Measurements from ENCODE around the gene EYA4. TPM values are rescaled to one million over a fixed set of nuclear protein-coding genes. Genes with fewer than 3 reads are reported as not detected.

EYA4 gene
- total RNA-seq, 2 donors from 2014 or later = 0.11 to 0.26 TPM

GRCh38 chr6:133512410-133513016 lies 271.4 kb downstream of the EYA4 start:
- no peak overlapping the region for H3K4me3 Mint-ChIP-seq
- Histone ChIP-seq H3K4me1 (ENCODE audit: control insufficient read depth, insufficient read depth, low read length) (no peaks in the 10 kb centered on the region), H3K27ac (ENCODE audit: low read depth, low read length) (no peak overlapping the region), H3K9me3 (ENCODE audit: control insufficient read depth, low read length) (no peaks in the 10 kb centered on the region), H3K36me3 (ENCODE audit: control insufficient read depth, insufficient read depth, low read length) (no peaks in the 10 kb centered on the region), H3K9ac (ENCODE audit: extremely low read depth, low read length, poor library complexity, severe bottlenecking) (no peak overlapping the region), H3K27me3 (ENCODE audit: control insufficient read depth, insufficient read depth, low read length, poor library complexity, severe bottlenecking) (no peaks in the 10 kb centered on the region), H3K4me3 (ENCODE audit: low read length) (no peak overlapping the region)
- H3K9me3 Mint-ChIP-seq = no peaks in the 10 kb centered on the region
- H3K27me3 Mint-ChIP-seq (ENCODE audit: insufficient read depth) = no peaks in the 10 kb centered on the region
- TF ChIP-seq CTCF (conservative IDR thresholded peaks at IDR 0.05) = peak; percentile 91
- DNase-seq = peak; percentile 83
- H3K36me3 Mint-ChIP-seq (ENCODE audit: low read depth) = no peaks in the 10 kb centered on the region
- H3K27ac Mint-ChIP-seq = no peak overlapping the region
- peaks cover 6% of the 10 kb centered on the region for H3K4me1 Mint-ChIP-seq
- 39 to 60% methylated on average over 1 to 3 of the region's 4 CpGs for WGBS, 2 experiments (ENCODE audit: insufficient coverage in 1 of 2, insufficient read length in 1 of 2)

GRCh38 chr6:133523816-133524215 lies 282.7 kb downstream of the EYA4 start:
- Histone ChIP-seq H3K4me3 (ENCODE audit: low read length) (no peak overlapping the region), H3K27me3 (ENCODE audit: control insufficient read depth, insufficient read depth, low read length, poor library complexity, severe bottlenecking) (no peaks in the 10 kb centered on the region), H3K27ac (ENCODE audit: low read depth, low read length) (no peak overlapping the region), H3K36me3 (ENCODE audit: control insufficient read depth, insufficient read depth, low read length) (no peaks in the 10 kb centered on the region), H3K9ac (ENCODE audit: extremely low read depth, low read length, poor library complexity, severe bottlenecking) (no peak overlapping the region), H3K9me3 (ENCODE audit: control insufficient read depth, low read length) (no peaks in the 10 kb centered on the region), H3K4me1 (ENCODE audit: control insufficient read depth, insufficient read depth, low read length) (no peaks in the 10 kb centered on the region)
- no peaks in the 10 kb centered on the region for H3K4me1 Mint-ChIP-seq
- no peak for DNase-seq
- no peak for TF ChIP-seq CTCF (conservative IDR thresholded peaks at IDR 0.05)
- no peak overlapping the region for H3K4me3 Mint-ChIP-seq
- H3K36me3 Mint-ChIP-seq (ENCODE audit: low read depth) = no peaks in the 10 kb centered on the region
- H3K9me3 Mint-ChIP-seq = no peaks in the 10 kb centered on the region
- no peak overlapping the region for H3K27ac Mint-ChIP-seq
- WGBS, 2 experiments (ENCODE audit: insufficient coverage in 1 of 2, insufficient read length in 1 of 2) = 78% methylated on average over 1 of the region's 1 CpG; no CpG with 5 or more reads in 1 of the 2 experiments
- no peaks in the 10 kb centered on the region for H3K27me3 Mint-ChIP-seq (ENCODE audit: insufficient read depth)

GRCh38 chr6:133526436-133526835 lies 285.3 kb downstream of the EYA4 start:
- no peak for DNase-seq
- H3K27ac Mint-ChIP-seq = no peak overlapping the region
- H3K9me3 Mint-ChIP-seq = no peaks in the 10 kb centered on the region
- no peak overlapping the region for H3K4me3 Mint-ChIP-seq
- no peaks in the 10 kb centered on the region for H3K27me3 Mint-ChIP-seq (ENCODE audit: insufficient read depth)
- no peak for TF ChIP-seq CTCF (conservative IDR thresholded peaks at IDR 0.05)
- H3K27me3 ChIP-seq (ENCODE audit: control insufficient read depth, insufficient read depth, low read length, poor library complexity, severe bottlenecking) = no peaks in the 10 kb centered on the region
- H3K9me3 ChIP-seq (ENCODE audit: control insufficient read depth, low read length) = no peaks in the 10 kb centered on the region
- H3K4me3 ChIP-seq (ENCODE audit: low read length) = no peak overlapping the region
- H3K36me3 ChIP-seq (ENCODE audit: control insufficient read depth, insufficient read depth, low read length) = no peaks in the 10 kb centered on the region
- 80 to 86% methylated on average over 3 to 5 of the region's 5 CpGs for WGBS, 2 experiments (ENCODE audit: insufficient coverage in 1 of 2, insufficient read length in 1 of 2)
- H3K4me1 ChIP-seq (ENCODE audit: control insufficient read depth, insufficient read depth, low read length) = no peaks in the 10 kb centered on the region
- no peaks in the 10 kb centered on the region for H3K4me1 Mint-ChIP-seq
- H3K27ac ChIP-seq (ENCODE audit: low read depth, low read length) = no peak overlapping the region
- H3K9ac ChIP-seq (ENCODE audit: extremely low read depth, low read length, poor library complexity, severe bottlenecking) = no peak overlapping the region
- H3K36me3 Mint-ChIP-seq (ENCODE audit: low read depth) = no peaks in the 10 kb centered on the region

Data from endodermal cell (in vitro differentiated cells).